NCI-H2171 treated with DMSO at 0.1 percent for 48 hours (cell line): ENCODE measurements around the gene TMUB2.
"Not testable (repeated sequence)": the region's sequence is repeated elsewhere in the genome, so short reads cannot be mapped to it uniquely, and the experiment has no call there.

Source experiments
- DNase-seq: peaks from one replicate; lab custom pipeline; 2025; lab: John Stamatoyannopoulos, UW

TMUB2 gene

DNA sequence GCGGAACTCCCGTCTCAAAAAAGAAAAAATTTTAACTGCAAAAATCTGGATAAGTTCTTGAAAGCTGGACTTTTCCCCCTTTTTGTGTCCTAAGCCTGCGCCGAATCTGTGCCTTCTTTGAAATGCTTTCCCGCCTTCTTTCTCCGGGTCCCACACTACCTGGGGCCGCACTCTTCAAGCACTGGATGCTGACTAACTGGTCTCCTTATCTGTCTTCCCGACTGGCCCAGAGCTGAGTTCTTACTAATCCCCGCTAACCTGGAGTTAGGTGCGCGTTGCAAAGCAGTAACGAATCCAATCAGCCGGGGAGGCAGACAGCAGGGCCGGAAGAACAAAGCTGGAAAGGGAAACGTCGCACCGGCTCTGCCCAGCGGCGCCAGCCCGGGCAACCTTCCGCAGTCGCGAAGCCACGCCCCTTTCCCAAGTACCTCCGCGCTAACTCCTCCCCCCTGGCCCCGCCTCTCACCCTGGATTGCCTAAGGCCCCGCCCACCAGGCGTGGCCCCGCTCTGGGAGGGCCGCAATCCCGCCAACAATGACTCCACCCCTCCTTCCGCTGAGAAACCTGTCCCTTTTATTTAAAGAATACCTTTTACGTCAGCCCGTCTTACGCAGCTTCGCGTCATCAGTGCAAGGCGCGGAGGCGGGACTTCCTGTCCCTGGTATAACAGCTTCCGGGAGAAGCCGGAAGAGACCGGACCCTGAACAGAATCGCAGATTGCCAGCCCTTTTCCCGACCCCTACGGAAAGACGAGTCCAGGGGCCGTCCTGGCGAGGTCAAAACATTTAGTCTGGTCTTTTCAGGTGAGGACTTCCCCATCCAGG is at the start of gene TMUB2:
Gene TMUB2 (plus strand): TSS at position 666 of the 824 bp plus-strand sequence. CDS start 737 bp downstream, outside the sequence.
- peak; percentile 100 for DNase-seq

DNA sequence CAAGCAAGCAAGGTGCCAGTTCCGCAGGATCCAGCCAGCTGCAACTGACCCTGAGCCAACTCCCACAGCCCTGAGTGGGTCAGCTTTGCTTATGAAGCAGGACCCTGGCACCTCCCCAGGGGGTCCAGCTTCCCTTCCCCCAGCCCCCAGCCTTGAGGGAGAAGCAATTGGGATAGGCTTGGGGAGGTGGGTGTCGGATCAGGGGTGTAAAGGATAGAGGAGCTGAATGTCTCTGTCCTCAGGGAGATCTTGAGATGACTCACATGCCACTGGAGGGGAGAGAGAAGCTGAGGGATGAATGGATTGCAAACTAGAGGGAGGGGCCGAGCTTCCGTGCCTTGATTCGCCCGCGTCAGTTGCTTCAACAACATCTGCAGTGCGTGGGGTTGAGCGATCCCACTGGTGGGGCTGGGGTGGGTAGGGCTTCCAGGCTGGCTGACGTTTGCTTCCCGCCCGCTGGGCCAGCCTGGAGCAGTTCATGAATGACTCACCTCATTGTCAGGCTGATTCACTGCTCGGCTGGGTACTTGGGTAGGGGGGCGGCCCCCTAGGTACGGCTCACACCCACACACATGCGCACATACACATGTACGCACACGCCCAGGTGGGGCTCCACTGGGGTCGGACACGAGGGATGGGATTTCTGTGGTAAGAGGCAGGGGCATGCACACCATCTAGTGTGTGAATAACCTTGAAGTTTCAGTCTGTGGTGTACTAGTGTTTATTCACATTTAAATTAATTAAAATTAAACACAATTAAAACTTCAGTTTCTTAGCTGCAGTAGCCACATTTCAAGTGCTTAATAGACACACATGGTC is 48.7 kb upstream of the TMUB2 start:
- peak; percentile 80 for DNase-seq

DNA sequence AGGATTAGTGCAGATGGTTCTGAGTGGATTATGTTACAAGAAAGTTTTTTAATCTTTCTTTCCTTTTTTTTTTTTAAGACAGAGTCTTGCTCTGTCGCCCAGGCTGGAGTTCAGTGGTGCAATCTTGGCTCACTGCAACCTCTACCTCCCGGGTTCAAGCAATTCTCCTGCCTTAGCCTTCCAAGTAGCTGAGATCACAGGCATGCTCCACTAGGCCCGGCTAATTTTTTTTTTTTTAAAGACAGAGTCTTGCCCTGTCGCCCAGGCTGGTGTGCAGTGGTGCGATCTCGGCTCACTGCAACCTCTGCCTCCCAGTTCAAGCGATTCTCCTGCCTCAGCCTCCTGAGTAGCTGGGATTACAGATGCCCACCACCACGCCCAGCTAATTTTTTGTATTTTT is 42.9 kb upstream of the TMUB2 start:
- not testable (repeated sequence) for DNase-seq

- no peak for DNase-seq
Observed at GRCh38 chr17:44144966-44145739, 41.6 kb upstream of the TMUB2 start.

DNA sequence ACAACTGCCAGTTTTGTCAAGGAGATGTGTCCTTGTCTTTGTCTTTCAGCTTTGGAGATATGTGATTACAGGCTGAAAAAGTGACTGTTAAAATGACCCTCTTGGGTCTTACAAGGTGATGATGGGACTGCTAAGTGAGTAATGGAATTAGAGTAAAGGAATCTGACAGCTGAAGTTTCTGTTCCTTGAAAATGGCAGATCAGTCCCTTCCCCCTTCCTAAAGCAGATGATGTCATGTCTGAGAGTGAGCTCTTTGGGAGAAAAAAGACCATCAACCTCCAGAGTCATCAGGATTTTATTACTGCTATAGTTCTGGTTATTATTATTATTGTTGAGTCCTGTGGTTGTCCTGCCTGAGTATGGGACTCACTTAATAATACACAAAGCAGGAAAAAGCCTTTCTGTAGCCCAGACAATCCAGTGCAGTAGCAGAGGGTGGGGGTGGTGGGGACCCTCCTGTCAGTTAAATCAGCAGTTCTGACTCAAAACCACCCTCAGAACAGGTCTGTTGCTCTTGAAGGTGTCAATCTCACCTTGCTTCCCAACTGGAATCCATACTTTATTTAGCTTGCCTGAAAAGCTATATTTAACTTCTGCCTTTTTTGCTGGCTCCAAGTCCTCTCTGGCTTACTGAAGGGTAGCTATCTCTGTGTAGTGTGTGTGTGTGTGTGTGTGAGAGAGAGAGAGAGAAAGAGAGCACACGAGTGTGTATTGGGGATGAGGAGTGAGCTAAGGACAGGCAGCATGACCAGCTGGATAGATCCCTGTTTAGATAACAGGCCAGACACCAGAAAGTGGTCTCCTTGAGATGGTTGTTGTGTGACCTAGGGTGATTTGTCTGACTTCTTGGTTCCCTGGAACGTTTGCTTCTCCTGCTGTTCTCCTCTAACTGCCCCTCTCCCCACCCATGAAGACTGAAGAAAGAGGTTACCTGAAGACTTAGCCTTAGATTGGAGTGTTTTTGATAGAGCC is 40.1 kb upstream of the TMUB2 start:
- no peak for DNase-seq

GRCh38 chr17:44147812-44148211 is 39.0 kb upstream of the TMUB2 start:
- no peak for DNase-seq

DNA sequence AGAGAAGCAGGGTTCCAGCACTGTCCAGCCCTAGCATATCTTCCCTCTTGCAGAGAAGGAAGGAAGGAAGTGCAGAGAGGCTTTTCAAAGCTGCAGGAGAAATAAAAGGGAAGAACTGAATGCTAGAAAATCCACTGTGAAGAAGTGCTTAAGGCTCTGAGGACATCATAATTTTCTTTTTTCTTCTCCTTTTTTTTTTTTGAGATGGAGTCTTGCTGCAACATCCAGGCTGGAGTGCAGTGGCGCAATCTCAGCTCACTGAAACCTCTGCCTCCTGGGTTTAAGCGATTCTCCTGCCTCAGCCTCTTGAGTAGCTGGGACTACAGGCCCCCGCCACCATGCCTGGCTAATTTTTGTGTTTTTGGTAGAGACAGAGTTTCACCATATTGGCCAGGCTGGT is 37.7 kb upstream of the TMUB2 start:
- not testable (repeated sequence) for DNase-seq

GRCh38 chr17:44149750-44150329 is 36.9 kb upstream of the TMUB2 start:
- no peak for DNase-seq

DNA sequence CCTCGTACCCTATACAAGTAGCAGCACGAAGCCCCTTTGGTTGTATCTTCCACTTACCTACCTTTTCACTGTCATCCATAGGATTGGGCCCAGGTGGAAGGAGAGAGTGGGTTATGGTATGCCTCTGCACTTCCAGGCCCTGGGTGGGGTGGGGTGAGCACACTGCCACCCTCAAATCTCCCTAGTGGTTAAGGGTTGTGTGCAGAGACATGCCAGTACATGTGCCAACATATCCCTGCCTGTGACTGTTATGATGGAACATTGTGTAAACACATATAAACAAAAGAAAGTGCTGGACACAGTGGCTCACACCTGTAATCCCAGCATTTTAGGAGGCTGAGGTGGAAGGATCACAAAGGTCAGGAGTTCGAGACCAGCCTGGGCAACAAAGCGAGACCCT is 33.9 kb upstream of the TMUB2 start:
- DNase-seq: peak; percentile 13

DNA sequence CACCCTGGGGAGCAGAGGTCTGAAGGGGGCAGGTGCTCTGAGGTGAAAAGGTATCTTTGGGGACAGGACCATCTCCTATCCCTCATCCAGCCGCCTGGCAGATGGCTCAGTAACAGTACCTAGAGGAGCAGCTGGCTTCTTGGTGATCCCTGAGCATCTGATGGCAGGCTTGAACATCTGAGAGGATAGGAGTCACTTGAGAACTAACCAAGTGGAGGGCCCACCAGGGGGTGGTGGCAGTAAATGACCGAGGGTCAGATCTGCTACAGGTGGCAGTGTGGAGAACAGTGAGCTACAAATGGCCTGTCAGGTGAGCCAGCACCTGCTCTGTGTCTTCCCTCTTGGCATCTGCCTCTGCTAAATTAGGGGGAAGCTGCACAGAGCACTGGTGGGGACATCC is 31.3 kb upstream of the TMUB2 start:
- DNase-seq: peak; percentile 95

GRCh38 chr17:44159519-44160210 is 27.1 kb upstream of the TMUB2 start:
- no peak for DNase-seq

- DNase-seq: no peak
Observed at GRCh38 chr17:44164476-44164875, 22.3 kb upstream of the TMUB2 start.

GRCh38 chr17:44167181-44167861 is 19.5 kb upstream of the TMUB2 start:
- no peak for DNase-seq

DNA sequence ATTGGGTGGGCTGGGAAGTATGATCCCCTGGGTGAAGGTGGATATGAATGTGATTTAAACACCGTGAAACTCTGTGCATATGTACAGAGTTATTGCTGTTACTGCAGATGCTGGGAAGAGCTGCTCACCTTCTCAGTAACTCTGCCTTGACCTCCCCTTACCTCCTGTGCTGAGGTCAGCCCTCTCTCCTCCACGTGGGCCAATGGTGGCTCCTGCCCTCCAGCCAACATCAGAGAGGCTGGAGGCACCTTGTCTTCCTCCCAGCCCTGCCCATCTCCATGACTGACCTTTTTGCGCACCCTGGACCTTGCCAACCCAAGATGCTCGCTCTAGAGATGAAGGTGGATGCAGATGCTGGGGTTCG is 16.7 kb upstream of the TMUB2 start:
- DNase-seq: no peak

- DNase-seq: peak; percentile 8
Observed at GRCh38 chr17:44170499-44171201, 16.1 kb upstream of the TMUB2 start, which contains the start of gene ASB16. ASB16 (plus strand) TSS chr17:44170704; CDS start chr17:44170790, 86 bp downstream.

- DNase-seq: no peak
Observed at GRCh38 chr17:44171931-44172455, 14.8 kb upstream of the TMUB2 start.

- DNase-seq: no peak
Observed at GRCh38 chr17:44174427-44174826, 12.3 kb upstream of the TMUB2 start.

- no peak for DNase-seq
Observed at GRCh38 chr17:44176257-44176656, 10.5 kb upstream of the TMUB2 start.
